Liver (tissue), 9 donors: ENCODE results near the gene ANKRD29. TPM values are rescaled to one million over a fixed set of nuclear protein-coding genes. Genes with fewer than 3 reads are reported as not detected.

Source experiments
- DNase-seq: peaks from one replicate; pipeline ENCODE4 v3.0.0-alpha.2; 2017; ENCODE audit warnings: low spot score
- H3K27ac ChIP-seq, 2 donors: one replicate each; pipeline ENCODE4 v1.7.0; 2013; ENCODE audit warnings: inconsistent platforms in 2 of 2, low read length in 2 of 2, control low read depth in 1 of 2, low read depth in 1 of 2, mild to moderate bottlenecking in 1 of 2
- H3K27me3 ChIP-seq, 4 donors: one replicate each; pipeline versions ENCODE4 v1.6.1 to v1.7.0; 2013; ENCODE audit warnings: low read length in 3 of 4, inconsistent platforms in 1 of 4, mild to moderate bottlenecking in 1 of 4, moderate library complexity in 1 of 4; ENCODE audit not compliant: control insufficient read depth in 4 of 4, insufficient read depth in 4 of 4
- H3K36me3 ChIP-seq, 4 donors: one replicate each; pipeline versions ENCODE4 v1.6.1 to v1.7.0; 2013; ENCODE audit warnings: low read length in 3 of 4, mild to moderate bottlenecking in 3 of 4, low read depth in 1 of 4, moderate library complexity in 1 of 4; ENCODE audit not compliant: control insufficient read depth in 4 of 4, insufficient read depth in 3 of 4
- H3K4me1 ChIP-seq, 4 donors: one replicate each; pipeline versions ENCODE4 v1.6.1 to v1.7.0; 2013; ENCODE audit warnings: low read length in 3 of 4, mild to moderate bottlenecking in 3 of 4, moderate library complexity in 1 of 4; ENCODE audit not compliant: control insufficient read depth in 4 of 4, insufficient read depth in 4 of 4
- H3K4me3 ChIP-seq, 3 donors: one replicate each; pipeline versions ENCODE4 v1.6.1 to v1.7.0; 2013; ENCODE audit warnings: low read length in 3 of 3, control low read depth in 1 of 3, low read depth in 1 of 3, mild to moderate bottlenecking in 1 of 3
- H3K9ac ChIP-seq, 2 donors: one replicate each; pipeline ENCODE4 v1.7.0; 2013; ENCODE audit warnings: low read length in 2 of 2, mild to moderate bottlenecking in 2 of 2, moderate library complexity in 2 of 2, control low read depth in 1 of 2, low read depth in 1 of 2
- H3K9me3 ChIP-seq, 4 donors: one replicate each; pipeline versions ENCODE4 v1.6.1 to v1.7.0; 2013; ENCODE audit warnings: low read length in 3 of 4; ENCODE audit not compliant: control insufficient read depth in 4 of 4
- ATF3 ChIP-seq: IDR thresholded peaks from 2 replicates; pipeline ENCODE4 v1.6.1; 2016; ENCODE audit warnings: antibody characterized with exemption
- CTCF ChIP-seq: fragments of 150-350 bp; IDR thresholded peaks from 2 replicates; pipeline ENCODE4 v1.5.1; 2017; ENCODE audit warnings: improper control_type of control experiment, low read depth, low read length; ENCODE audit not compliant: missing input control
- EGR1 ChIP-seq, 2 donors: IDR thresholded peaks; 2 replicates each; pipeline ENCODE4 v1.6.1; 2016 to 2018; ENCODE audit warnings: antibody characterized with exemption in 2 of 2, low read depth in 2 of 2
- FOXA1 ChIP-seq: IDR thresholded peaks from 2 replicates; pipeline ENCODE4 v1.6.1; 2016; ENCODE audit warnings: antibody characterized with exemption
- GABPA ChIP-seq, 2 donors: IDR thresholded peaks in 1 of 2; conservative IDR thresholded peaks in 1 of 2; 2 replicates each; pipeline ENCODE4 v1.6.1; 2016; ENCODE audit warnings: antibody characterized with exemption in 2 of 2, mild to moderate bottlenecking in 1 of 2, moderate library complexity in 1 of 2
- HNF4A ChIP-seq, 2 donors: conservative IDR thresholded peaks; 2 replicates each; pipeline ENCODE4 v1.6.1; 2016; ENCODE audit warnings: antibody characterized with exemption in 2 of 2, mild to moderate bottlenecking in 2 of 2
- HNF4G ChIP-seq: IDR thresholded peaks from 2 replicates; pipeline ENCODE4 v1.6.1; 2016; ENCODE audit warnings: antibody characterized with exemption
- JUND ChIP-seq, 2 donors: IDR thresholded peaks; 2 replicates each; pipeline ENCODE4 v1.6.1; 2016; ENCODE audit warnings: antibody characterized with exemption in 2 of 2
- MAX ChIP-seq: IDR thresholded peaks from 2 replicates; pipeline ENCODE4 v1.6.1; 2016; ENCODE audit warnings: antibody characterized with exemption
- RAD21 ChIP-seq, 2 donors: IDR thresholded peaks; 2 replicates each; pipeline ENCODE4 v1.6.1; 2016; ENCODE audit warnings: antibody characterized with exemption in 2 of 2, mild to moderate bottlenecking in 2 of 2
- REST ChIP-seq: IDR thresholded peaks from 2 replicates; pipeline ENCODE4 v1.6.1; 2016; ENCODE audit warnings: antibody characterized with exemption, mild to moderate bottlenecking
- RXRA ChIP-seq, 2 donors: IDR thresholded peaks; 2 replicates each; pipeline ENCODE4 v1.6.1; 2017 to 2018; ENCODE audit warnings: antibody characterized with exemption in 2 of 2, mild to moderate bottlenecking in 1 of 2
- SP1 ChIP-seq: IDR thresholded peaks from 2 replicates; pipeline ENCODE4 v1.6.1; 2018; ENCODE audit warnings: antibody characterized with exemption, mild to moderate bottlenecking
- TAF1 ChIP-seq: conservative IDR thresholded peaks from 2 replicates; pipeline ENCODE4 v1.6.1; 2016; ENCODE audit warnings: antibody characterized with exemption, mild to moderate bottlenecking
- YY1 ChIP-seq: IDR thresholded peaks from 2 replicates; pipeline ENCODE4 v1.6.1; 2016; ENCODE audit warnings: antibody characterized with exemption, mild to moderate bottlenecking
- ZBTB33 ChIP-seq: IDR thresholded peaks from 2 replicates; pipeline ENCODE4 v1.6.1; 2016; ENCODE audit warnings: antibody characterized with exemption
- WGBS: extraction: QIAGEN DNeasy Blood & Tissue Kit; methylation state at CpG from one replicate; pipeline ENCODE4 v1.1.7; 2013; 5-methylcytosine and 5-hydroxymethylcytosine counted together
- polyA plus RNA-seq, 2 donors: library from polyadenylated mRNA; stranded (reverse) in 1 of 2; unstranded in 1 of 2; fragments of 200-250 nt in 1 of 2; fragments of >200 nt in 1 of 2; fragmentation: Nextera tagmentation in 1 of 2; extraction: Ambion mirVana in 1 of 2; gene quantifications; one replicate each; pipeline versions ENCODE4 v1.2.1 to v1.2.3, GENCODE V29; 2013 to 2015
- total RNA-seq, 2 donors: library from RNA; depleted of rRNA; stranded (reverse); fragments of >200 nt; gene quantifications; one replicate each; pipeline ENCODE4 v1.2.3, GENCODE V29; 2014
- donor health status: healthy.
- donor health status: healthy.
- donor health status: healthy.
- donor health status: healthy.
- donor health status: healthy.

ANKRD29 gene
- total and polyA plus RNA-seq, 4 donors: 0.14 to 0.50 (median 0.33) TPM

- Histone ChIP-seq H3K27me3 (peaks cover 0 to 5% (median 2%) of the 10 kb centered on the region in 4 donors), H3K27ac (no peak overlapping the region), H3K9me3 (no peaks in the 10 kb centered on the region), H3K4me3 (peak overlapping the region in 2 of 3 donors; percentile 47 to 69), H3K4me1 (peaks cover 10 to 18% (median 15%) of the 10 kb centered on the region in 4 donors), H3K36me3 (no peaks in the 10 kb centered on the region), H3K9ac (no peak overlapping the region)
- TF ChIP-seq RAD21 (IDR thresholded peaks at IDR 0.05) (no peak), JUND (IDR thresholded peaks at IDR 0.05) (no peak), HNF4A (conservative IDR thresholded peaks at IDR 0.05) (no peak)
- DNase-seq: no peak
- 4% methylated on average over 85 of the region's 85 CpGs for WGBS
These were observed 27.1 kb upstream of the ANKRD29 start for GRCh38 chr18:23689616-23690504.

GRCh38 chr18:23689031-23689615, 26.4 kb upstream of the ANKRD29 start, which contains the start of gene LAMA3:
LAMA3 (plus strand) TSS chr18:23689453; CDS start chr18:23689684, 231 bp downstream.
- Histone ChIP-seq H3K4me1 (peaks cover 10 to 18% (median 15%) of the 10 kb centered on the region in 4 donors), H3K27me3 (peaks cover 0 to 5% (median 2%) of the 10 kb centered on the region in 4 donors), H3K9me3 (no peaks in the 10 kb centered on the region), H3K36me3 (no peaks in the 10 kb centered on the region), H3K4me3 (peak within 1 kb of the TSS in 2 of 3 donors; percentile 47 to 69), H3K27ac (no peak within 1 kb of the TSS), H3K9ac (no peak within 1 kb of the TSS)
- WGBS: under 1% methylated on average over 45 of the region's 45 CpGs
- DNase-seq: no peak
- peak; percentile 14 to 47 for TF ChIP-seq RAD21 (IDR thresholded peaks at IDR 0.05)
- TF ChIP-seq RXRA (IDR thresholded peaks at IDR 0.05): no peak

- no peak overlapping the region for H3K4me3 ChIP-seq
- 58% methylated on average over 5 of the region's 5 CpGs for WGBS
These were observed 25.8 kb upstream of the ANKRD29 start for GRCh38 chr18:23688528-23688927.

More at GRCh38 chr18:23688528-23688927, 25.8 kb upstream of the ANKRD29 start:
- no peak overlapping the region for H3K9ac ChIP-seq
- H3K27me3 ChIP-seq: peaks cover 0 to 5% (median 2%) of the 10 kb centered on the region in 4 donors
- H3K27ac ChIP-seq: no peak overlapping the region
- DNase-seq: no peak
- no peaks in the 10 kb centered on the region for H3K9me3 ChIP-seq
- H3K4me1 ChIP-seq: peaks cover 10 to 18% (median 15%) of the 10 kb centered on the region in 4 donors
- TF ChIP-seq HNF4A (conservative IDR thresholded peaks at IDR 0.05) (no peak), EGR1 (IDR thresholded peaks at IDR 0.05; ENCODE audit: low read depth in 2 of 2) (no peak), ZBTB33 (no peak), SP1 (no peak), RXRA (IDR thresholded peaks at IDR 0.05) (no peak), TAF1 (no peak), ATF3 (no peak), MAX (no peak), CTCF (no peak), REST (no peak), YY1 (no peak), FOXA1 (no peak), HNF4G (no peak), GABPA (IDR thresholded peaks at IDR 0.05 in 1 of 2, conservative IDR thresholded peaks at IDR 0.05 in 1 of 2) (no peak)
- no peaks in the 10 kb centered on the region for H3K36me3 ChIP-seq
